ENCODE measurements around the gene ACACA. TPM values are rescaled to one million over a fixed set of nuclear protein-coding genes. Genes with fewer than 3 reads are reported as not detected.
"Not testable (repeated sequence)": the region's sequence is repeated elsewhere in the genome, so short reads cannot be mapped to it uniquely, and the experiment has no call there.

The ACACA gene
- total RNA-seq (2014; rRNA removed; shearing (Covaris generic)) = 11.3 and 27.6 TPM in 2 replicates

DNA sequence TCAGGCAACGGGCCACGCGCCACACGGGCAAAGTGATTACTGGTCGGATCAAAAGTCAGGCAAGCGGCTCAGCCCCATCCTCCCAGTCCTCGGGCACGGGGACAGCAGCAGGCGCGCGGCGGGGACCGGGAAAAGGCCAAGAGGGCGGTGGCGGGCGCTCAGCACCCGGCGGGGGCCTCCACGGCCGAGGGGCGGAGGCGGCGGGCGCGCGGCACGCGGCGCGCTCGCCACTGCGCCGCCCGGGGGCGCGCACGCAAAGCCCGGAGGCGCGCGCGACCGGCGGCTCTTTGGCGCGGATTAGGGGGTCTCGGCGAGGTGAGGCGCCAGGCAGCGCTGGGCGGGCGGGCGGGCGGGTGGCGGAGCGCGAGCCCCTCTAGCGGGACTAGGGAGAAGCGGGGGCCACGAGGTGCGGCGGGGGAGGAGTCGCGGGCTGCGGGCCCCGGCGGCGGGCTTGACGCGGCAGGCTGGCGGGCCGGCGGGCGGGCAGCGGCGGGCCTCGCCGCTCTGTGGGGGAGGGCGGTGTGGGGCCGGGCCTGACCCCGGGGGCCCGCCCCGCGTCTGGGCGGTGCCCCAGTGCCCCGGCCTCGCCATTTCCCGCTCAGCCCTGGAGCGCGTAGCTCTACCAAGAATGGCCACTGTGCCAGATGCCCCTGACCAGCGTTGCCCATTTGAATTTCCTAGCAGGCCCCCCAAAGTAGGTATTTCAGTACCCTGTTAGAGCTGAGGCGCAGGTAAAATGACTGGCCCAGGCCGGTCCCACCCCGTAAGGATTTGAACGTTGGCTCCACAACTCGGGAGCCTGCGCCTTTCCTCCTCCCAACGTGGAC, at the start of gene ACACA, which contains the start of gene TADA2A:
ACACA (minus strand) TSS at position 202 of the 827 bp plus-strand sequence. CDS start 537 bp downstream, outside the sequence.
TADA2A (plus strand) TSS at position 252 of the 827 bp plus-strand sequence. CDS start 4,480 bp downstream, outside the sequence.
- peak; percentile 85 for DNase-seq (ENCODE audit: low read depth)

DNA sequence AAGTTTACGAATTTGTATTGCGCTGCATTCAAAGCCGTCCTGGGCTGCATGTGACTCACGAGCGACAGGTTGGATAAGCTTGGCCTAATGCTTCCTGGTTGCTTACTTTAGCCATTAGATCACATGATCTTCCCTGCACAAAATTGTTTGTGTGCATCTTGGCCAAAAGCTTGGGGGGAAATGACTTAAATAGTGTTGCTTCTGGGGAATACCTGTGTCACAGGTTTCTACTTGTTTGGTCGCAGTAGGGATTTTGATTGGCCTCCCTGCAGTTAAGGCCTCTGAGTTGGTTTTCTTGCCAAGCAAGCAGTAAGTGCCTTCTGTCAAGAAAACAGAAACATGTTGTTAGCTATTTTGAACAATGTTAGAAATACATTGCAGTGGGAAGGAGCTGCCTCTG, 43.5 kb upstream of the ACACA start:
- DNase-seq (ENCODE audit: low read depth) = no peak

DNA sequence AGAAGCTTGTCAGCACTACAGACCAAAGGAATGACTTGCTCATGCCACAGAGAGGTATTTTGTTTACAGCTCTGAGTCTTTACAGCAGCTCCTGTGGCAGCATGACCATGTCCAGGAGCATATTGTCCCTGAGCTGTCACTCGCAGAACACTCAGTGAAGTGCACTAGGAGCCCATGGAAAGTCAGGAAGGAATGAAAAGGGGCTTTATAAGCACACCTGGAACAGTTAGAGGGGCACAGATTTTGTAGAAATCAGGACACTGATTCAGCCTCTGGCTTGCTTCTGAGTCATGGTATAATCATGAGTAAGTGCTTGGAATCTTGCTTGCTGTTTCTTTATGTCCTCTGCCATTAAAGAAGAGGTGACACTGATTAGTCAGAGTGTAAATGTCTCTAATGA, 41.0 kb upstream of the ACACA start:
- peak; percentile 11 for DNase-seq (ENCODE audit: low read depth)

DNA sequence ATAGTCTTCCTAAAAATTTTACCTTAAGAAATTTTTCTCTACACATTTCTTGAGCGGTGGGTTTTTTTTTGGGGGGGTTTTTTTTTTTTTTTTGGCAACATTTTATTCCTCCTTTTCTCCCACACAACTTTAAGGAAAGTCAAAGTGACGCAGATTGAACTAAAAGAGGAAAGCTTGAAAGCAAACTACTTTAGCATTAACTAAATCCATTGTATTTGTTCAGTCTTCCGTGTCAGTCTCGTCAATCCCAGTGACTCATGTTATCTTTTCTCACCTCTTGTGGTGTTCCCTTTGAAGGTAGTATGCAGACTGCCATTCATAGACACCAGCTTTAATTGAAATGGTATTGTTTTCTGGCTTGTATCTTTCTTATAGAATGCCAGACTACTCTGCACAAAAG, 39.4 kb upstream of the ACACA start:
- DNase-seq (ENCODE audit: low read depth) = peak; percentile 47

DNA sequence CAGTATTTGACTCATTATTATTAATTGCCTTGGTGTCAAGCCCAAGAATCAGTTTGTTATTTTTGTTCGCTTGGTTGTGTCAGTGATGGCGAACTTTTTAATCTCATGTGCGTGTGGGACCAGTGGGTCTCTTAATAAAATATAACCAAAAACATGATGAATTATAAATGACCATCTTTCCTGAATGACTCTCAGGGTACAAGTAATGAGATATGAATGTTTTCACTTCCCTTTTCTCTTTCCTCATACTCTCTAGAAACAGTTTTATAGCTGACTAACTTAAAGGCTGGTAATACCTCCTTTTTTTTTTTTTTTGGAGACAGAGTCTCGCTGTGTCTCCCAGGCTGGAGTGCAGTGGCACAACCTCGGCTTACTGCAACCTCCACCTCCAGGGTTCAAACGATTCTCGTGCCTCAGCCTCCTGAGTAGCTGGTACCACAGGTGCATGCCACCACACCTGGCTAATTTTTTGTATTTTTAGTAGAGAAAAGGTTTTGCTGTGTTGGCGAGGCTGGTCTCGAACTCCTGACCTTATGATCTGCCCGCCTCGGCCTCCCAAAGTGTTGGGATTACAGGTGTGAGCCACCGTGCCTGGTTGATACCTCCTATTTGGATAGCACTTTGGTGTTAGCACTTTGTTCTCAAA, 34.9 kb upstream of the ACACA start:
- DNase-seq (ENCODE audit: low read depth) = not testable (repeated sequence)

DNA sequence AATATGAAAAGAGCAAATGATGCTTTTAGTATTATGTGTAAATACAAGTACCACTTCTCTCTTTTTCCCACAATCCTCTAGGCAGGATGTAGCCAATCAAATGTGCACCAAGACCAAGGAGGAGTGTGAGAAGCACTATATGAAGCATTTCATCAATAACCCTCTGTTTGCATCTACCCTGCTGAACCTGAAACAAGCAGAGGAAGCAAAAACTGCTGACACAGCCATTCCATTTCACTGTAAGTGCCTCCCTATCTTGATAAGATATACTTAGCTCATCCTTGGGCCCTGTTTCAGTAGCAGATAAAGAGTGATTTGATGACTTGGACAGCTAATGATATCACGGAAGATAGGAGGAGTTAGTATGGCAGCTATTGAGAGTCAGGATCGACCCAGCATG, 33.8 kb upstream of the ACACA start:
- DNase-seq (ENCODE audit: low read depth) = no peak

DNA sequence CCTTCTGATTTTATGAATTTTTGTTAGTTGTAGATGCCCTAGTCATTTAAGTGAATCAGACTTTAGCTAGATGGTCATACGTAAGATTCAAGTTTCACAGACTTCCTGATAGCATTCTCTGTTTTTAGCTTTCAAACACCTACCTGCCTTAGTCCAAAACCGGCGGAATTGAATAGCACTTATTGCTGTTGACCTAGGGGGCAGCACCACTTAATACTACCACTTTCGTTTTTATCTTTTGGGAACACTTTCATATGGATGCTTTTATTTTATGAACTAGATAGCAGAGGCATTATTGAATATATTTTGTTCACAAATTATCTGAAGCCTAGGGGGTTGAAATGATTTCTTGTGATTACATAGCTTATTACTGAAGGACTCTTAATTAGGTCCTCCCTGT, 31.5 kb upstream of the ACACA start:
- no peak for DNase-seq (ENCODE audit: low read depth)

DNA sequence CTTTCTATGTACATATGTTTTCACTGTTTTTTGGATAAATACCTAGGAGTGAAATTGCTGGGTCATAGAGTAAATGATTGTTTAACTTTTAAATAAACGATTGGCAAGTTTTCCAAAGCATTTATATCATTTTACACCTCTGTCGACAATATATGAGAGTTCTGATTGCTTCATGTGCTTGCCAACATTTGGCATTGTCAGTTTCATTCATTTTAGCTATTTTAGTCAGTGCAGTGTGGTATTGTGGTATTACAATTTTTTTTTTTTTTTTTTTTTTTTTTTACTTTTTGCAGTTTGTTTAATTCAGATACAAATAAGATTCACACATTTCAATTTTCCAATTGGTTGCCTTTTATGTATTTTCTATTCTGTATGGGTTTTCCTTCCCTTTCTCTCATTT, 26.0 kb upstream of the ACACA start:
- DNase-seq (ENCODE audit: low read depth) = no peak

DNA sequence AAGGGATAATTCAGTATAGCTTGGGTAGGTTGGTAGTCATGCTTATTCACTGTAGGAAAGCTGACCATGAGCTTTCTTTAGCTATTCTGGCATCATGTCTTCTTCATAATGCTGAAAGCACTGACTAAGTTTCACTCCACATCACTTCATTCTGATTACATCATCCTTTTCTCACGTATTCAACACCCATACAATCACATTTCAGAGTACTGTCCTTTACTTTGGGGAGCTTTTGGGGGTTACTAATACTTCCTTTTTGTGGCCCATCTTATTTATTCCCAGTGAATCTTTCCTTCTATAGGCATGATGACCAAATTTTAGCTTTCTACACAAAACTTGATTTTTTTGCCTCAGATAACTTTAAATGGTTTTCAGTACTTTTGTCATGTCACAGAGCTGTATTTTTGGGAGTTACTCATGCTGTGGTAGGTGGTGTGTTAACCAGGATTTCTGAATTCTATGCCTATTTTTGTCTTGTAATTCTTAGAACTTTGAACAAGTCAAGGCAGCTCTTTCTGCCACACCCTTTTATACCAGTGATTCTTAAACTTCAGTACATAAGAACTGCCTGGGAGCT, 23.5 kb upstream of the ACACA start:
- no peak for DNase-seq (ENCODE audit: low read depth)

DNA sequence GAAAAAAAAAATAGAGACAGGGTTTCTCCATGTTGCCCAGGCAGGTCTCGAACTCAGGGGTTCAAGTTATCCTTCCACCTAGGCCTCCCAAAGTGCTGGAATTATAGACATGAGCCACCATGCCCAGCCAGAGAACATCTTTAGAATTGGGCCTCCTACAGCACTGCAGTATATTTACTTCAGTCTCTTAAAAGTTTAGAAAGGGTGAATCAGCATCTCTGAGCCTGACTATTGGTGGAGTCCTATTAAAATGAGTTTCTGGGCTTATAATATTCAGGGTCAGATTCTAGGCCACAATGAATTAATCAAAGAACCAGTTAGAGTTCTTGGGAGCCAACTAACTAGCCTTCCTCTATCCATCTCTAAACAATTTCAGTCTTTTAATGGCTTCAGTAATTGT, 22.8 kb upstream of the ACACA start:
- no peak for DNase-seq (ENCODE audit: low read depth)

DNA sequence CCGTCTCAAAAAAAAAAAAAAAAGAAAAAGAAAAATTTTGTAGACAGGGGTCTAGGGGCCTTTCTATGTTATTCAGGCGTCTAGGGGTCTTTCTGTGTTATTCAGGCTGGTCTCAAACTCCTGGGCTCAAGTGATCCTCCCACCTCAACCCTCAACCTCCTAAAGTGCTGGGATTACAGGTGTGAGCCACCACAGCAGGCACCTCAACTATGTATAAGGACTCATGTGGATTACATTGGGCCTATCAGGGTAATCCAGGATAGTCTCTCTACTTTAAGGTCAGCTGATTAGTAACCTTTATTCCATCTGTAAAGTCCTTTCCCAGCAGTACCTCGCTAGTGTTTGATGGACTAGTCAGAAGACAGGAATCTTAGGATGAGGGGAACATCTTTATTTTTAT, 22.4 kb upstream of the ACACA start:
- no peak for DNase-seq (ENCODE audit: low read depth)

DNA sequence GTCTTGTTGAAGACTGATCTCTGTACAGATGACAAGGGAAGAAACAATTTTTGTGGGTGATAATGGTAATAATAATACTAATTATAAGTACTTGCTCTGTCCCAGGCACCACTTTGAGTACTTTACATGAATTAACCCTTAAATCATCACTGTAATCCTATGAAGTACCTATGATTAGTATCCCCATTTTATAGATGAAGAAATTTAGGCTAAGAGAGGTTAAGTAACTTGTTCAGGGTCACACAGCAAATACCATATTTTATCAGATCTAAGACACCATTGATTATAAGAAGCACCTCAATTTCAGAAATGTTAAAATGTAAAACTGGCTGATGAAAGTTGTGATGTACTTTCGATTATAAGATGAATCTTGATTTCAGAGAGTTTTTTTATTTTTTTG, 18.6 kb upstream of the ACACA start:
- DNase-seq (ENCODE audit: low read depth) = no peak

DNA sequence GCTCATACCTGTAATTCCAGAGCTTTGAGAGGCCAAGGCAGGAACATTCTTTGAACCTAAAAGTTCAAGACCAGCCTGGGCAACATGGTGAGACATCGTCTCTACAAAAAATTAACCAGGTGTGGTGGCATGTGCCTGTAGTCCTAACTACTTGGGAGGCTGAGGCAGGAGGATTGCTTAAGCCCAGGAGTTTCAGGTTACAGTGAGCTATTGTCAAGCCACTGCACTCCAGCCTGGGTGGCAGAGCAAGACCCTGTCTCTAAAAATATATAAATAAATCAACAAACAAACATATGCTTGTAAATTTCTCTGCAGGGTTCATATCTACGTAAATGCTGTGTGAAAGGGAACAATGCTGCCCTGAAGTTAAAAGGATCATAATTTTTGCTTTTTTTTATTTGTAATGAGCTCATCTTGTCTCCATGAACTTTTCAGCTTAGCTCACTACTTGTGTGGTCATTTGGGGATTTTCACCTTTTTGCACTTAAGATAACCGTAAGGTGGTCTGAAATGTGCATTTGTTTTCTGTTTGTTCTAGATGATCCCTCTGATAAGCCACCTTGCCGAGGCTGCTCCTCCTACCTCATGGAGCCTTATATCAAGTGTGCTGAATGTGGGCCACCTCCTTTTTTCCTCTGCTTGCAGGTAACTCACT, 16.5 kb upstream of the ACACA start:
- DNase-seq (ENCODE audit: low read depth) = no peak

DNA sequence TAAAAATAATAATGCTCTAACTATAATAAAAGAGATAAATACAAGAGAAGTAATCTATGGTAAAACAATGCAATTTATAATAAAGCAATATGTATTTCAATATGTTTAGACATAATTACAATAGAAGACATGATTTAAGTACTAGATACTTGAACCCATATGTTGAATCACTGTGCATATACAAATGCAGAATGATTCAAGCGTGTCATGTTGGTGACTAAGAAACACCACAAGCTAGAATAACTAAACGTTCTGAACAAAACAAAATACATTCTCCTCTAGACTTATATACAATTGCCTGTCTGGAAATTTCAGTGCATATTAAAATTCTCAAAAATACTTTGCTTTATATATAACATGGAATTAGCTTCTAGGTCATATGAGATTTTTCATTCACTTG, 11.2 kb upstream of the ACACA start:
- no peak for DNase-seq (ENCODE audit: low read depth)

DNA sequence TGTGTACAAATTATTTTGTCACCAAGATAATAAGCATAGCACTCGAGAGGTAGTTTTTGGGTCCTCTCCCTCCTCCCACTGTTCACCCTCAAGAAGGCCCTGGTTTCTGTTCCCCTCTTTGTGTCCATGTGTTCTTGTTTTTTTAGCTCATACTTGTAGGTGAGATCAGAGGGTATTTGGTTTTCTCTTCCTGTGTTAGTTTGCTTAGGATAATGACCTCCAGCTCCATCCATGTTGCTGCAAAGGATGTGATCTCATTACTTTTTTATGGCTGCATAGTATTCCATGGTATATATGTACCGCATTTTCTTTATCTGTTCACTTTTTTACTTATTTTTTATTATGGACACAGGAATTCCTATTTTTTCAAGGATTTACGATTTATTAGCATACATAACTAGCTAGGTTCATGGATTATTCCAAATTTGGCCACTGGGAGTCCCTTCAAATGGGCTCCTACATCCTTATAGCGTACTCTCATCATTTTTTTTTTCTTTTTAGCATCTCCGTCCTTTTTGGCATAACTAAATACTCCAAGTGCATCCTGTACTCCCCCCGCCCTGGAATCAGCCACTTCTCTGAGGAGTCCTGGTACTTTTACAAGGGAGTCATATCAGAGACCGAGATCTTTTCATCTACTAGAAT, 7.4 kb upstream of the ACACA start:
- no peak for DNase-seq (ENCODE audit: low read depth)

DNA sequence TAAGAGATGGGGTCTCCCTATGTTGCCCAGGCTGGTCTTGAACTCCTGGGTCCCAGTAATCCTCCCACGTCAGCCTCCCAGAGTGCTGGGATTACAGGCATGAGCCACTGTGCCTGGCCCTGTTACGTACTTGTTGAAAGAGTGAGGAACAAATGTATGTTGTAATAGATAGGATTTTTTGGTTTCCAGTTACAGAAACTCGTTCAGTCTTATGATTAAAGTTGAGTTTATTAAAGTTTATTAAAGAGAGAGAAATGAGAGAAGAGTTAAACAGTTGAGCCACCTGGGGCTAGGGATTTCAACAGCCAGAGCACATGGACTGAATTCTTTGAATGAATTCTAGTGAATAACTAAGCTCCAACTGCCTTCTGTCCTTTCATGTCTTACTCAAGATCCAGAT, 3.7 kb upstream of the ACACA start:
- no peak for DNase-seq (ENCODE audit: low read depth)

DNA sequence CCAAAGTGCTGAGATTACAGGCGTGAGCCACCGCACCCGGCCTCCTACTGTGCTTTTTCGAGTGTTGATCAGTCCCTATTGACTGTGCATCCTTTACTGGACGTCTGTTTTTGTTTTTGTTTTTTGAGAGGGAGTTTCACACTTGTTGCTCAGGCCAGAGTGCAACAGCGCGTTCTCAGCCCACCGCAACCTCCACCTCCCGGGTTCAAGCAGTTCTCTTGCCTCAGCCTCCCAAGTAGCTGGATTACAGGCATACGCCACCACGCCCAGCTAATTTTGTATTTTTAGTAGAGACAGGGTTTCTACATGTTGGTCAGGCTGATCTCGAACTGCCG, 1.5 kb upstream of the ACACA start:
- not testable (repeated sequence) for DNase-seq (ENCODE audit: low read depth)

DNA sequence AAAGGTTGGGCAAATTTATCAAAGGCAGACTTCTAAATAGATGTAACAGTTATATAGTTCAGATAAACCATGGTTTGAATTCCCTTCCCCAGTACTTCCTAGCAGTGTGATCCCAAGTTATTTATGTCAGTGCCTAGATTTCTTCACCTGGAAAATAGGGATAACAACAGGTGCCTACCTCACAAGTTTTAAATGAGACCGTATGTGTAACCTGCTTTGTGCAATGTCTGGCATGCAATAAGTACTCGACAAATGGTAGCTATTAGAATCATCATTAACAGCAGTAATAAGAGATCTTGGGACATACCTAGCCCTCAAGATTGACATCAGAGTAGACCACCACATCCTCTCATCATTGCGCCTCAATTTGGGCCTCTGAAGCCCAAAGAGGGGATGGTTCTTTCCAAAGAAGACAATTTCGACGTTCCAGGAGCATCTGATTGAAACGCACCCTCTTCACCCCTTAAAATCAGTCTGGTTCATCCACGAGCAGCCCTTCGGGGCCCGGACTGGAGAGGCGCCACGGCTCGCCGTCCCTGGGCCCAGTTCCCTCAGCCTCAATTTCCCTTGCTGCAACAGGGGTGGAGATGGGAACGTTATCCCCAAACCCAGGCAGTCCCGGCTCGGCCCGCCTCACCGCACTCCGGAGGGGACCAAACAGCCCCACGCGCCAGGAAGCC, 541 bp downstream of the ACACA start:
- no peak for DNase-seq (ENCODE audit: low read depth)

DNA sequence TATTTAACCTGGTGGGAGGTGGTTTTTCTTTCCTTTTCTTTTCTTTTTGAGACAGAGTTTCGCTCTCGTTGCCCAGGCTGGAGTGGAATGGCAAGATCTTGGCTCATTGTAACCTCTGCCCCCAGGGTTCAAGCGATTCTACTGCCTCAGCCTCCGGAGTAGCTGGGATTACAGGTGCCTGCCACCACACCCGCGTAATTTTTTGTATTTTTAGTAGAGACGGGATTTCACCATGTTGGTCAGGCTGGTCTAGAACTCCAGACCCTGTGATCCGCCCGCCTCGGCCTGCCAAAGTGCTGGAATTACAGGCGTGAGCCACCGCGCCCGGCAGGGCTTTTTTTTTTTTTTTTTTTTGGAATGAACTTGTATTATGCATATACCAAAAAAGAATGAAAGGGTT, 1.1 kb downstream of the ACACA start:
- DNase-seq (ENCODE audit: low read depth) = not testable (repeated sequence)

DNA sequence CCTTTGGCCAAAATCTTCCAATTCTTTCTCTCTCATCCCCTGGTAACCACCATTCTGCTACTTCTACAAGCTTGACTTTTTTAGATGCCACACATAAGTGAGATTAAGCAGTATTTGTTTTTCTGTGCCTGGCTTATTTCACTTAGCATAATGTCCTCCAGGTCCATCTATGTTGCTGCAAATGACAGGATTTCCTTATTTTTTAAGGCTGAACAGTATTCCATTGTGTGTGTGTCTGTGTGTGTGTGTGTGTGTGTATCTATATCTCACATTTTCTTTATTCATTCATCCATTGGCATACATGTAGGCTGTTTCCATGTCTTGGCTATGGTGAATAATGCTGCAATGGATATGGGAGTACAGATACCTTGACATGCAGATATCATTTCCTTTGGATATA, 6.1 kb downstream of the ACACA start:
- DNase-seq (ENCODE audit: low read depth) = no peak

DNA sequence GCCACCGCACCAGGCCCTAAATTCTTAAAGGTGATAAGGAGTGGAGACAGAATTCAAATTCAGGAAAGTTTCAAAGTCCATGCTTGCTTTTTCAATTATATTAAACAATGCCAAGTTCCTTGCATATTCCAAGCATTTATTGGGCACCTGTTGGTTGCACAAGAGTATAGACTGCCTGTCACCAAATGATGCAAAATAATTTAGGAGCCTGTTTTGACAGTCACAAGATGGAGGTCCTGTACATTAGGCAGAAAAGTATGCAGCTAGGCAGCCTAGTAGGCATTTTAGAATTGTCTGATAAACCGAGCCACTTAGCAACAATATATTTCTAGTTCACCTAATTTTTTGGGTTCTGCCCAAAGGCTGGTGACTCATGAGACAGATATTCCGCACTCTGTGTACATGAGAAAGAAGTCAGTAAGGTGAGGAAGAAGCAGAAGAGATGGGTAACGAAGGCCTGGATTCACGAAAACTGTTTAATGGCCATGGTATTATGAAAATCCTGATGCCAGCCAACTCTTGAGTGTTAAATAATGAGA, 7.3 kb downstream of the ACACA start:
- peak; percentile 54 for DNase-seq (ENCODE audit: low read depth)

Measured in Daoy (cell line).